EL (cell line): ENCODE data around the gene ADCYAP1.
"Not testable (repeated sequence)": the region's sequence is repeated elsewhere in the genome, so short reads cannot be mapped to it uniquely, and the experiment has no call there.

Experiments used
- DNase-seq: peaks from one replicate; pipeline ENCODE4 v3.0.0-alpha.2; 2016

ADCYAP1 gene

DNA sequence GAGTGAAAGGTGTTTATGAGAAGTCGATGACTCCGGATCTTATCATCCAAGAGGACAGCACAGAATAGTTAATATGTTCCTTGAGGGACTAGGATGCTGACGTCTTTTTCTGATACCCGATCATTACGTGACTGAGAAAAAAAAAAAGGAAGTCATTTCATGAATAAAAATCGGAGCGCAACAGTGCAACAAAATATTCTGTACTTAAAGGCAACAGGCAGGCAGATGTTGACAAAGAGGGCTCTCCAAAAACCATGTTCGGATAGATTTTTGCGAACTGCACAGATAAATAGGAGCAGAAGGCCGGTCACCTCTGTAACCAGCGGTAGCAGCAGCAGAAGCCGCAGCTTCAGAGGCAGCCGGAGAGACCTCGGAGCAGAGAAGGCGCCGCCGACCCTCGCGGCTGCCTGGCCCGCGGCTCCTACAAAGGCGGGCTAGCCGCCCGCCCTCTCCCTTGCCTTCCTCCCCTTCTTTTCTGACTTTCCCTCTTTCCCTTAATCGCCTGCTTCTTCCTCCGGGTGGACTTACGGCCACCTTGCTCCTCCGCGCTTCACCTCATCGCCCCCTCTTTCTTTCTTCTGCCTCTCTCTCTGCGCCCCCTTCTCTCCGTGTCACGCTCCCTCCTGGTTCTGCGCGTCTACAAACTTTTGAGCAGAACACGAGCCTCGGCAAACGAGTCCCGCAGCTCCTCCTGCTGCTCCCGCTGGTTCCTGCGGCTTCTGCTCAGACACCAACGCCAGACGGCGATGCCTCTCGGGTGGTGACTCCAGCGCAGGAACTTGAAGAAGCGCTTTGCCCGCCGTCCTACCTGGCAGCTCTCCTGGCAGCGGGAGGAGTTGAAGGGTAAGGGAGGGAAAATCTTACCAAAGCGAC is at the start of gene ADCYAP1:
ADCYAP1 (plus strand) TSS at position 654 of the 873 bp plus-strand sequence. CDS start 516 bp downstream, outside the sequence.
- DNase-seq: no peak

DNA sequence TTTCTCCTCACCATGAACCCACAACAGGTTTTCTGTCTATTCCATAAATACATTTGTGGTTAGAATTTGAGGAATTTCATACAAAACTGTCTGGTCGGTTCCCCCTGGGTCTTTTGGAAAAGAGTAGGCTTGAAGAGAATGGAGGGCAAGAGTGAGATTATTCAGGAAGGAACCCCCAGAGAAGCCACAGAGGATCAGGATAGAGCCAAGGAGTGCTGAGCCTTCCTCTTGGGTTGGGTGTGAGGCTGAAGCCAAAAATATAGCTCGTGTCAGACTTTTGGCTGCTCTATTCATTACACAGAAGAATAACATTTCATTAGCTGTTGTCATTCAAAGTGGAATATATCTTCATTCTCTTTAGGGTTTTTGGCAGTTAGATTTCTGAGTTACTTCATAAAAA is 46.7 kb upstream of the ADCYAP1 start:
- DNase-seq: no peak

DNA sequence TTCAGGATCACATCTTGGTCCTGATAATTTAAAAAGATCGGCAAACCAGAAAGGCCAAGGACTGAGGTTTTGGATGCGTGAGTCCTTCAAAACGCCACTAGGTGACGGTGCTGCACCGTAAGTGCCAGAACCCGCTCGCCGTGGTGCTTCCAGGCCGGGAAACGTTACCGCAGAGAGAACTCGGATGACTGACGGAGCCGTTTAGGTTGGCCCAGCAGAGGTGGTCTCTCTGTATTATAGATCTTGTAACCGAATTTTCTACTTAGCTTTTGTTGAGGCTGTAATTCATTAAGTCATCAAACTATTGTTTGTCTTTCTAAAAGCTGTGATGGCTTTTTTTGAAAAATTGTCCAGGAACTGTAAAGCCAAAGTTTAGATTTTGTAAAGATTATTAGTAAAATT is 39.8 kb upstream of the ADCYAP1 start:
- DNase-seq: peak; percentile 67

DNA sequence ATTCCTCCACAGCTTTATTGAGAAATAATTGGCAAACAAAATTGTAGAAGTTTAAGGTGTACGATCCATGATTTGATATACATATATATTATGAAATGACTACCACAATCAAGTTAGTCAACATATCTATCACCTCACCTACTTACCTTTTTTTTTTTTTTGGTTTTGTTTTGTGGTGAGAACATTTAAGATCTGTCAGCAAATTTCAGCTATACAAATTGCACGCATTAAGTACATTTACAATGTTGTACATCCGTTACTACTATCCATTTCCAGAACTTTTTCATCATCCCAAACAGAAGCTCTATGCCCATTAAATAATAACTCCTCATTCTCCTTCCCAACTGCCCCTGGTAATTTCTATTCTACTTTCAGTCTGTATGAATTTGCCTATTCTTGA is 37.4 kb upstream of the ADCYAP1 start:
- no peak for DNase-seq

DNA sequence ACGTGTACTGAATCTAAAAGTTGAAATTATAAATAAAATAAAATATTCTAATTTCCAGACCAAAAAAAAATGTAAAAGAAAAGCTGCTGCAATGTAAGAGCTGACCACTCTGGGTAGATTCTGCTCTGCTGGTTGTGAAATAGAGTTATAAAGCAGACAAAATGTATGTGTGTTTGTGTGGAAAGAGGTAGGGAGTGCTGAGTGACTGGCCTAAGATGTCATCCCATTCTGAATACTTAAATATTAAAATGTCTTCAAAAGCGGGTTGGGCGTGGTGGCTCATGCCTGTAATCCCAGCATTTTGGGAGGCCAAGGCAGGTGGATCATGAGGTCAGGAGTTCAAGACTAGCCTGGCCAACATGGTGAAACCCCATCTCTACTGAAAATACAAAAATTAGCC is 31.2 kb upstream of the ADCYAP1 start:
- not testable (repeated sequence) for DNase-seq

DNA sequence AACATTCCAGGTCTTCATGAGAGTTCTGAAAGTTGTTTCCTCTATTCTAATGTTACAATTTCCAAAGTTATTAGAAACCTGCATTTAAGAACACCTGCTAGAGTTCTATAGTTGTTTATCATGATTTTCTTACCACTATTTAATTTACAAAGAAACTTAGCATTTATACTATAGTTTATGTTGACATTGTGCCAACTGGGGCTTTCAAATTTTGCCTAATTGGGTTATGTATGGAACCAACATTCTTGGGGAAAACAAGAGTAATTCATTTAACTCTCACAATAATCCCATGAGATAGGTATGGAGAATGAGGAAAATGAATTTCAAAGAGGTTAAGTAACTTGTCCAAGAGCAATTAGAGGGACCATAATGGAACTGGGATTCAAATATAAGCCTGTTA is 28.8 kb upstream of the ADCYAP1 start:
- DNase-seq: no peak

DNA sequence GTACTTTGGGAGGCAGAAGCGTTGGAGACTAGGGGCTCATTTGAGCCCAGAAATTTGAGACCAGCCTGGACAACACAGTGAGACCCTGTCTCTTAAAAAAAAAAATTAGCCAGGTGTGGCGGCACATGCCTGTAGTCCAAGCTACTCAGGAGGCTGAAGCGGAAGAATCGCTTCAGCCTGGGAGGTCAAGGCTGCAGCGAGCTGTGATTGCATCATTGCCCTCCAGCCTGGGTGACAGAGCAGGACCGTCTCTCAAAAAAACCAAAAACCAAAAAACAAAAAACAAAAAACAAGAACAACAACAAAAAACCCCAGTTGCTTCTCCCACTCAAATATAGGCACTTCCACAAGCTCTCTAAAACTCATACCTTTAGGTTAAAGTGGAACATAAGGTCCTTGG is 27.4 kb upstream of the ADCYAP1 start:
- no peak for DNase-seq

DNA sequence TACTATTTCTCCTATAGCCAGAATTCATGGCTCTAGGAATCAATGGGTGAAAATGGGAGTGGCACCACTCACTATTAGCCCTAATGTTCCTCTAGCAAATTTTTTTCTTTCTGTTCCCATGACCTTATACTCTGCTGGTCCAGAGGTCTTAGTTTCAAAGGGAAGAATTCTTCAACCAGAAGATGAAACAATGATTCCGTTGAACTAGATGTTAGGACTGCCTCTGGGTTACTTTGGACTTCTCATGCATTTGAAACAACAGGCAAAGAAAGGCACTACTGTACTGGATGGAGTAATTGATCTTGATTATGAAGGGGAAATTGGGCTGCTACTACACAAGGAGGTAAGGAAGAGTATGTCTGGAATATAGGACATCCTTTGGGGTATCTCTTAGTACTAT is 18.6 kb upstream of the ADCYAP1 start:
- DNase-seq: no peak

DNA sequence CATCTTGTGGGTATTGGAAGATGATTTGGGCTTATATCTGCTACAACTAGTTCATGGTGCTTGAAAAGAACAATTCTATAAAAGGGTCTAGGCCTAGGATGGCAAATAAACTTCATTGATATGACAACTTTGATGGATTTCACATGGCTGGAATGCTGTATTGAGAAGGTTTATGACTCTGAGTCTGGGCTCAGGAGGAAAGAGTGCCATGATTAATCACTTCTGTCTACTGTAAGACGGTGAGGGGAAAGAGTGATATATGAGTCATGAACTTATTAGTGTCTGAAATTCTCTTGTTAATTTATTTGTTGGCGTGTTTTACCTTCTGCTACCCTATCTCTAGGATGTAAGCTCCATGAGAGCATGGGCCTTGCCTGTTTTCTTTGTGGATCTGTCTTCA is 17.0 kb upstream of the ADCYAP1 start:
- DNase-seq: no peak

DNA sequence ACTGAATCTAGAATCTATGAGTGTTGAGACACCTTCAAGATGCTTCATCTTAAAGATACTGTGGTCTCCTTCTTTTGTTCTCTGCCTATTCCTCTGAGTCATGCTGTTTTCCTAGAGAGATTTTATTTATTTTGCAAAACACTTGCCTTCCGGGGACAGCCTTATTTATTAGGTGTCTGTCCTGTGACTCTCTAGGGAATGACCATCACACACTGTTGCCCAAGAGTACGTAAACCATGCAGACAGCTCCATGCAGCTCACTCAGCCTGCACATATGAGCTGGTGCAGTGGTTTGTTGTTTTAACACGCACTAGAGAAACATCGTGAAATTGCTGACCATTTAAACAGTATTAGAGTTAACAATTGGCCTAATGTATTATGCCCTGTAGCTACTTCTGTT is 12.4 kb upstream of the ADCYAP1 start:
- DNase-seq: no peak

DNA sequence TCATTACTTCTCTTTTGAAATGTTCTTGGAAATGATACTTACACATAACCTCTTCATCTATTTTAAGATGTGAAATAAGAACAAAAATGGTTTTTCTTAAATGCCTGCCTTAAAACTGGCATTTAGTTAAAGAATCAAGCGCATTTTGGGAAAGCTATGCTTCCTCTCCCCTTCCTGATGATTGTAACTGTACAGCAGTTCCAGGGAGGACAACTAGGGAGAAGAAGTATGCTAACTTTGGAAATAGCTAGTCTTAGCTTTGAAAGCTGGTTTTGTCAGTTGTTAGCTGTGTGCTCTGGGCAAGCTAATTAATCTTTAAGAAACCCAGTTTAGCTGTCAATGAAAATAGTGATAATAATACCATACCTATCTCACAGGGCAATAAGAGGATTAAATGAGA is 8.4 kb upstream of the ADCYAP1 start:
- DNase-seq: no peak

DNA sequence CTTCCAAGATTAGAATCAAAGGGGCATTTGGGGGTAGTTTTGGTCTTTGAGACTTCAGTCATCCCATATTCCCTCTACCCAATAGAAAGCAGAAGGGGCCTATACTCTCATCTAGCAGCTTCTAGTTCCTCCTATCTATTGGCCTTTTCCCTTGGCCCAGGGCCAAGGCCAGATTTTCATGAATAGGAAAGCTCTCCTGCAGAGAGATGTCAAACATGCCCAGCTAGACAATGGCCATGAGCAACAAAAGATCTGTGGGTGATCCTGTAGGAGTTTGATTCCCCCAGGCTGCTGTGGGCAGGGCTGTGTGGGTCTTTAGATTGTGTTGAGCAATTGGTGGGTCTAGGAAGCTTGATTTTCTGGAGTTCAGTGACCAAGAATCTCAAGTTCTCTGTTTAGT is 2.9 kb upstream of the ADCYAP1 start:
- no peak for DNase-seq

DNA sequence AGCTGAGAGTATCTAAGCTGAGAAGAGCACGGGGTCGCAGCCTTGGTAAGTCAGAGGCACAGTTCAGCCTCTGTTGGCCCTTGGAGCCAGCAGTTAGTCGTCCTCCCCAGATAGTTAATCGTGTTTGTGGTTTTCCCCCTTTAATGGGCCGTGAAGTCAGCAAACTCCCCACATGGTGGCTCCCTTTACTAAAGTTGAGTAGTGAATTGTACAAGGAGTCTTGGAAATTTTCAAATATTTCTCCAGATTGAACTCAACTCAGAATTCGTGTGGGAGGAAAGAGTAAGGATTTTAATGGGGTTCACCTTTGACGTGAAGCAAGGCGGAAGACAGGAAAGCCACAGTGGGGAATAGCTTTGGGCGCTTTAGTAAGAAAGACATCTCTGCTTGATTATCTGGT is 2.4 kb upstream of the ADCYAP1 start:
- no peak for DNase-seq

DNA sequence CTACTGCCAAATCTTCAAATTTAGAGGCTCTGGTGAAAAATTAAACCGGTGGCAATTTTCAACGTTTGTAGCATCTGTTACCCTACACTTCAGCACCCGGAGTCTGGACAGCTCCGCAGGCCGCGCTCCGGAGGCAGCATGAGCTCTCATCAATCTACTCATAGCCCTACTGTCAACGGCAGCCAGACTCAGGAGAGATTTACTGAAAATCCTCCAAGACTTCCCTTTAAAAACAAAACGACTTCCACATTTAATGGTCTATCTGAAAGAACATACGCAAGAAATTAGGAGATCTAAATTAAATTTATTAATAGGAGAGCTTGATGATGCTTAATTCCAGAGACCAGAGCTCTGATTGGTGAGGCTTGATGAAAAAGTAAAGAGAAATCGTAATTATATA is 970 bp upstream of the ADCYAP1 start:
- DNase-seq: peak; percentile 31

DNA sequence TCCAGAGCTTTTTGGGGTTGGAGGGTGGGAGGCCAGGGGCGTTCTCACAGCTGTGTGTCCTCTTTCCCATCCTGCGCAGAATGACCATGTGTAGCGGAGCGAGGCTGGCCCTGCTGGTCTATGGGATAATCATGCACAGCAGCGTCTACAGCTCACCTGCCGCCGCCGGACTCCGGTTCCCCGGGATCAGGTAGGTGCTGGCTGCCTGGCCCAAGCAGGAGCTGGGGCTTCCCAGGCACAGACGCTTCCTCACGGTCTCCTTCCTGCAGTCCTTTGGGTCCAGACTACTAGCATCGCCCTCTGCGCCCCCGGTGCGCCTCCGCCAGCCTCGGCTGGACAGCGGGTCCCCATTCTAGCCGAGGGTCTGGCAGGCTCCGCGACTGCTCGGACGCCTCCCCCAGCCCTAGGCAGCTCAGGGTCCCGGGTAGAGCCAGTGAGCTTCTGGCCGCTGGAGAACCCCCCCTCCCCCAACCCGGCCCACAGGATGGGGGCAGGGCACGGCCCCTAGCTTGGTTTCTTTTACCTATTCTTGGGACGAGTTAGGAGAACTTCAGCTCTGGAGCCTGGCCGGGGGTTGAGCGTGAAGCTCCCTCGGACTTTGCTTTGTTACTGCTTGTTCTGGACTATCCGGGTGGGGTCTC is 756 bp downstream of the ADCYAP1 start:
- DNase-seq: no peak

DNA sequence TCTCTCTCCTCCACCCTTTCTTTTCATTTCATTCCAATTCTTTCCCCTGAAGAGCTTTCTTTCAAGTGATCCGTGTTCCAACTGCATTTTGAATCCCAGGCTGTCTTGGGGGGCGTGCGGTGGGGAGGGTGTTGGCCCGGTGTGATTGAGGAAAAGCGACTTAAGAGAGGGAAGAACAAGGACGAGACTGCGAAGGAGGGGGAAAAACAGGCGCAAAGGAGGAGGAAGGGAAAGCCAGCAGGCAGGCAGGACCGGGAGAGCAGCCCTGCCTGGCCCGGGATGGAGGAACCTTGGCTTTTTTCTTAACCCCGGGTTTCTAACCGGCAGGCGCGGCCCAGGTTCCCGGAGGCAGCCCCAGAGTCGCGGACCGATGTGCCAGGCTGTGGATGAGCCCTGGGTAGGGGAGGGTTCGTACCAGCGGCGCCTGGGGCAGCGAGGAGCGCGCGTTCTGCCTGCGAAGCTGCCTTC is 1.3 kb downstream of the ADCYAP1 start:
- DNase-seq: no peak

DNA sequence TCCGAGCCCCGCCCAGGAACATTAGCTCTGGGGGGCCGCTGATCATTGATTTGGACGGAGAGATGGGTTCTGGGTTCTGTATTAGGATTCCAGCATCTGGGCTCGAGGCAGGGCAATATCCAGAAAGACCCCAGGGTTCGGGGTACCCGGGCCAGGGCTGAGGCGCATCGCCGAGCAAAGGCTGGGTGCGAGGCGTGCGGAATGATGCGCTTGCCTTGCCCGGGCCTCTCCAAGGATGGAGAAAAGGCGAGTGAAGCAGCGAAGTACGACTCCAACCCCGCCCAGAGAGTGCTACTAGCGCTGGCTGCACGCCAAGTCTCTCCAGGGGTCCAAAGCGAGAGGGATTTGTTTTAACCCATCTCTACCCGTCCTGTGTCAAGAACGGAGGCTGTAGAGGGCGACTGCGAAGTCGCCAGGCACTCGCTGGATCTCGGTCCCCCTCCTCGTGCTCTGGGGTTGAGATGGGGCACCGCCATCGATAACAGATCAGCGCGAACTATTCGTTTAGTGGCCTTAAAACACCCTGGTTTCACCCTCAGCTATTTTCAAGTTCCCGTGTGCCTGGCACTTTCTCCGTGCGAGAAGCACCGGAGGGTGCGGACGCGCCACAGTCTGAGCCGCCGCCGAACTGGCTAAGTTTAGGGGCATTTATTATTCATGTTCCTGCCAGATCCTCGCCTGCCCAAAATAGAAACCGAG is 1.9 kb downstream of the ADCYAP1 start:
- no peak for DNase-seq

DNA sequence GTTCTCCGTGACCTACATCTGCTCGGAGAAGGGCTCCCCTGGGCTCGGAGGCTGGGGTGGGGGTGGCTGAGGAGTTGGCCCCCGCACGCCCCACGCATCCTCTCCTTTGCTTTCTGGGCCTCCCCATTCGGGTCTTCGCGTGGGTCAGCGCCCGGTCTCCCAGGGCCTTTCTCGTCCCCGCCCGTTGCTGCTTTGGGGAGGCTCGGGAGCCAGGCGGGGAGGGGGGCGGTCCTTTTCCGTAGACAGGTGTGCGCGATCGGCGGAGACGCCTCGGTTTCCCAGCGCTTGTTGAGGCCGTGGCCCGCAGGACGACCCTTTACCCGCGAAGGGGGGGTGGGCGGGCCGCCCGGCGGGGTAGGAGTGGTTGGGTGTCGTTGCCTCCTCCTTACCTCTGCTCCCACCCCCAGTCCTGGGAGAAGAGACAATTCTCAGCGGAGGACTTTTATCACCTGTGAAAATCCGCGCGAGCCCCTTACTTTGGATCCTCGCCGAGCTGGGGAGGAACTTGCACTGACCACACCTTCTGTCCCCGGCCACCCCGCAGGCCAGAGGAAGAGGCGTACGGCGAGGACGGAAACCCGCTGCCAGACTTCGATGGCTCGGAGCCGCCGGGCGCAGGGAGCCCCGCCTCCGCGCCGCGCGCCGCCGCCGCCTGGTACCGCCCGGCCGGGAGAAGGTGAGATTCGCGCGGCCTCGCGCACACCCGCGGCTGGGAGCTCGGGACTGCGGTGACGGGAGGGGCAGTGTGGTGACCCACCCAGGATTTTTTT is 2.6 kb downstream of the ADCYAP1 start:
- DNase-seq: no peak

DNA sequence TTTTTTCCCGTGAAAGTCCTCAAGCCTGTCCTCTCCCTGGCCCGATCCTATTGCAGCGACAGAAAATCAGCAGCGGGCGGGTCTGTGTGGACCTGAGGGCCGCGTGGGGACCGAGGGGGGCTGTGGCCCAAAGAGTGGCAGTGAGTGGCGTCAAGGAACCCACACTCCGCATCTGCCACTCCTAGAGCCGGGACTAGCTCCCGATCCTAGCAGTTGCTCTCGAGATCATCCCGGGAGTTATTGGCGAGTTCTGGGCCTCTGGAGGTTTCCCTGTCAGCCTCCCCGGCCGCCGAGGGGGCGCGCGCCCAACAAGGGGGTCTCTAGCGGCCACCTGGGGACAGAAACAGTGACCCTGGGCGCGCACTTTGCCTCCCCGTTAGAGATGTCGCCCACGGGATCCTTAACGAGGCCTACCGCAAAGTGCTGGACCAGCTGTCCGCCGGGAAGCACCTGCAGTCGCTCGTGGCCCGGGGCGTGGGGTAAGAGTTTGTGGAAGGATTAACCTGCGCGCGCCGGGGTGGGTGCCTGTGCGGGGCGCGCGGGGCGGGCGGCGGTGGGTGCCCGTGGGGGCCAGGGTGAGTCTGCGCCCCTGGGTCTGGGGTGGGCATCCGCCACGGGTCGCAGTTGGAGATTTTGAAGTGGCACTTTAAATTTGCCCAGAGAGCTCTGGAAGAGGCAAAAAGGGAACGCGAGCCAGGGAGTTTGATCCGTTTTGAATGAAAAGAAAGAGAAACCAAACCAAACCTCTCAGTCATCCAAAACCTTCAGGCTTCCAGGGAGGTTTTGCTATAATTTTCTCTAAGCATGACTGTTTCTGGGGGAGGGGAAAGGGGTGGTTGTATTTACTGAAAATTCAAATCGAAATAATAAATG is 3.5 kb downstream of the ADCYAP1 start:
- no peak for DNase-seq

DNA sequence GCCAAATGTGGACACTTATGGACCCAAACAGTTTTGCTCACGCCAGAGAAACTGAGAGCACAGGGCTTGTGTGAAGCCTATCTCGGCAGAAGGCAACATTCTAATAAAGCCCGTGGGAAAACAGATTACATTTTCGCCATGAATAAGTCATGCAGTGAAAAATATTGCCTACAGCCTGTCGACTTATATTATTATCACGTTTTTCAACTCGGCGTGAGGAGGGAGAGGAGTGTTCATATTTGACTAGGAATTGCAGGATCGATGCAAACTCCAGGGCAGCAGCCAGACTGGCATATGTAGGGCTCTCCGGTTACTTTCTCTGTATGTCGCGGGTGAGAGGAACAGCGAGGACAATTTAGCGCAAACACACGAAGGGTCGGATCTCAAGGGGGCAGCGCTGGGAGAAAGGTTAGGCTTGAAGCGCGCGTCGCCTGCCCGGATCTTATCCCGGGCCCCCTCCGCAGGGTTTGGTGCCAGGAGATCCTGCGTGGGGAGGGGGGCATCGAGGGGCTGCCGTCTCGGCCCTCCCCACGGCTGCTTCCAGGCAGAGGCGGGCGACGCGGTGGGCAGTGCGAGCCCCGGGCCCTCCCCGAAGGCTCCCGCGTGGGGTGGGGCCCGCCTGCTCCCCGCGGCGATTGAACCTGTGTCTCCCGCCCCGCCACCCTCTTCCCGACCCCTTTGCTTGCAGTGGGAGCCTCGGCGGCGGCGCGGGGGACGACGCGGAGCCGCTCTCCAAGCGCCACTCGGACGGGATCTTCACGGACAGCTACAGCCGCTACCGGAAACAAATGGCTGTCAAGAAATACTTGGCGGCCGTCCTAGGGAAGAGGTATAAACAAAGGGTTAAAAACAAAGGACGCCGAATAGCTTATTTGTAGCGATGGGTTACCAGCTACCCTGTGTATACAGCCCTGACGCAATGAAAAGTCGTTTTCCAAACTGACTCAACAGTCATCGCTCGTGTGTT is 4.4 kb downstream of the ADCYAP1 start:
- no peak for DNase-seq

DNA sequence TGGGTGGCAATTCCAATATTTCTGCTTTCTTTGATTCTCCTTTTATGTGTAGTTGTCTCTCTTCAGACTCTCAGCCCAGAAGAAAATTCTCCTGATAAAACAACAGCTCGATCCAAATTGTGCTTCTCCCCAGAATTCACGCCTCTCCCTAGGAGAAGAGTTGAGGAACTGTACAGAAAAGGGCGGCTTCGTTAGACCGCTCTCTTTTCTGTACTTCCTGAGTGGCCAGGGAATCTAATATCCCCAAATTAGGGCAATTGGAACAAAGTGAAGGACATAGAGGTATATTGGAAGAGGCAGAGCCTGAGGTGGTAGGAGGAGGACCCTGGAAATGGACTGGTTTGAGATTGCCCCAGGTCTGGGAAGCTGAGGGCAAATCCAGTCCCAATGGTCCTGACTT is 5.6 kb downstream of the ADCYAP1 start:
- DNase-seq: no peak
